HepG2 (cell line): ENCODE measurements around the gene PTPN20.
"Not testable (repeated sequence)": the region's sequence is repeated elsewhere in the genome, so short reads cannot be mapped to it uniquely, and the experiment has no call there.

Experiments used
- HHEX ChIP-seq: IDR thresholded peaks from 2 replicates; pipeline ENCODE4 v1.6.1; 2016; ENCODE audit warnings: control low read depth
- MAFK ChIP-seq, 2 experiments: IDR thresholded peaks in 1 of 2; conservative IDR thresholded peaks in 1 of 2; 2 replicates each; pipeline ENCODE4 v1.6.1; 2011; ENCODE audit warnings: improper control_type of control experiment in 2 of 2, low read length in 2 of 2
- PCBP2 ChIP-seq: fragments of 200-400 bp; formaldehyde crosslinking; optimal IDR thresholded peaks from 2 replicates; pipeline ENCODE3; 2018; ENCODE audit warnings: low read length, low read depth; ENCODE audit not compliant: poor library complexity, severe bottlenecking
- POLR2A ChIP-seq, 2 experiments: IDR thresholded peaks; 2 replicates each; pipeline ENCODE4 v1.6.1; 2011; ENCODE audit warnings: low read depth in 2 of 2, low read length in 2 of 2, mild to moderate bottlenecking in 1 of 2, moderate library complexity in 1 of 2; ENCODE audit not compliant: insufficient read depth in 1 of 2
- ZBTB1 ChIP-seq: sonication (generic); formaldehyde crosslinking; IDR thresholded peaks from 2 replicates; pipeline ENCODE4 v1.4.0; 2020; ENCODE audit warnings: missing genetic modification reagents, borderline replicate concordance
- TF ChIP-seq, protein P1 (sequence below): sonication (generic); formaldehyde crosslinking; IDR thresholded peaks from 2 replicates; pipeline ENCODE4 v1.8.1; 2022; ENCODE audit warnings: mild to moderate bottlenecking, missing genetic modification reagents
- TF ChIP-seq, protein P2 (sequence below): sonication (generic); formaldehyde crosslinking; IDR thresholded peaks from 2 replicates; pipeline ENCODE4 v1.5.0; 2020; ENCODE audit warnings: mild to moderate bottlenecking, missing genetic modification reagents, moderate library complexity
- TF ChIP-seq, protein P3 (sequence below): sonication (generic); formaldehyde crosslinking; IDR thresholded peaks from 2 replicates; pipeline ENCODE4 v1.8.0; 2022; ENCODE audit warnings: missing genetic modification reagents, mild to moderate bottlenecking, moderate library complexity, borderline replicate concordance
- TF ChIP-seq, protein P4 (sequence below): IDR thresholded peaks from 2 replicates; pipeline ENCODE4 v1.6.1; 2012; ENCODE audit warnings: inconsistent platforms
- TF ChIP-seq, protein P5 (sequence below): IDR thresholded peaks from 2 replicates; pipeline ENCODE4 v1.6.1; 2016; ENCODE audit warnings: low read depth, missing genetic modification reagents, missing compliant biosample characterization

DNA sequence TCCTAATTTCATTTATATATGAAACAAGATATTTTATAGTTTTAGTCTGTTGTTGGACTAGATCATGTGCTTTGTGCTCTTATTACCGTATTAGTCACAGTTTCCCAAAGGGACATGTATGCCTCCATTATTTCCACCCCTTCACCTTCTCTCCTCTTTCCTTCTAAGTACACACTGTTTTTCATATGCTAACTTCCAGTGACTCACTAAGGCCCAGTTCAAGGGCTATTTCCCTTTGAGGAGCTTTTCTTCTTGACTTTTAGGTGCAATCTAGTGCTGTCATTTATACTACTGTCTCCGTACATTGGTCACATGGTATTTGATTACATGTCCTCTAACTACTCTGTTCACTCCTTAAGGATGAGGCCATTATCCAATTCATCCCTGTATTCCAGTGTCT lies 55.8 kb downstream of the PTPN20 start:
- TF ChIP-seq, protein P1, sequence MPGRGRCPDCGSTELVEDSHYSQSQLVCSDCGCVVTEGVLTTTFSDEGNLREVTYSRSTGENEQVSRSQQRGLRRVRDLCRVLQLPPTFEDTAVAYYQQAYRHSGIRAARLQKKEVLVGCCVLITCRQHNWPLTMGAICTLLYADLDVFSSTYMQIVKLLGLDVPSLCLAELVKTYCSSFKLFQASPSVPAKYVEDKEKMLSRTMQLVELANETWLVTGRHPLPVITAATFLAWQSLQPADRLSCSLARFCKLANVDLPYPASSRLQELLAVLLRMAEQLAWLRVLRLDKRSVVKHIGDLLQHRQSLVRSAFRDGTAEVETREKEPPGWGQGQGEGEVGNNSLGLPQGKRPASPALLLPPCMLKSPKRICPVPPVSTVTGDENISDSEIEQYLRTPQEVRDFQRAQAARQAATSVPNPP (CRISPR knock-in tag), result not testable (repeated sequence)
- TF ChIP-seq PCBP2; HHEX (CRISPR knock-in tag); MAFK (conservative IDR thresholded peaks at IDR 0.05 in 1 of 2, IDR thresholded peaks at IDR 0.05 in 1 of 2; ENCODE audit: low read length in 2 of 2); ZBTB1; POLR2A (IDR thresholded peaks at IDR 0.05; ENCODE audit: insufficient read depth in 1 of 2, low read depth in 2 of 2, low read length in 2 of 2): not testable (repeated sequence)
- TF ChIP-seq, protein P2, sequence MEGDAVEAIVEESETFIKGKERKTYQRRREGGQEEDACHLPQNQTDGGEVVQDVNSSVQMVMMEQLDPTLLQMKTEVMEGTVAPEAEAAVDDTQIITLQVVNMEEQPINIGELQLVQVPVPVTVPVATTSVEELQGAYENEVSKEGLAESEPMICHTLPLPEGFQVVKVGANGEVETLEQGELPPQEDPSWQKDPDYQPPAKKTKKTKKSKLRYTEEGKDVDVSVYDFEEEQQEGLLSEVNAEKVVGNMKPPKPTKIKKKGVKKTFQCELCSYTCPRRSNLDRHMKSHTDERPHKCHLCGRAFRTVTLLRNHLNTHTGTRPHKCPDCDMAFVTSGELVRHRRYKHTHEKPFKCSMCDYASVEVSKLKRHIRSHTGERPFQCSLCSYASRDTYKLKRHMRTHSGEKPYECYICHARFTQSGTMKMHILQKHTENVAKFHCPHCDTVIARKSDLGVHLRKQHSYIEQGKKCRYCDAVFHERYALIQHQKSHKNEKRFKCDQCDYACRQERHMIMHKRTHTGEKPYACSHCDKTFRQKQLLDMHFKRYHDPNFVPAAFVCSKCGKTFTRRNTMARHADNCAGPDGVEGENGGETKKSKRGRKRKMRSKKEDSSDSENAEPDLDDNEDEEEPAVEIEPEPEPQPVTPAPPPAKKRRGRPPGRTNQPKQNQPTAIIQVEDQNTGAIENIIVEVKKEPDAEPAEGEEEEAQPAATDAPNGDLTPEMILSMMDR (CRISPR knock-in tag), result not testable (repeated sequence)
- TF ChIP-seq, protein P3, sequence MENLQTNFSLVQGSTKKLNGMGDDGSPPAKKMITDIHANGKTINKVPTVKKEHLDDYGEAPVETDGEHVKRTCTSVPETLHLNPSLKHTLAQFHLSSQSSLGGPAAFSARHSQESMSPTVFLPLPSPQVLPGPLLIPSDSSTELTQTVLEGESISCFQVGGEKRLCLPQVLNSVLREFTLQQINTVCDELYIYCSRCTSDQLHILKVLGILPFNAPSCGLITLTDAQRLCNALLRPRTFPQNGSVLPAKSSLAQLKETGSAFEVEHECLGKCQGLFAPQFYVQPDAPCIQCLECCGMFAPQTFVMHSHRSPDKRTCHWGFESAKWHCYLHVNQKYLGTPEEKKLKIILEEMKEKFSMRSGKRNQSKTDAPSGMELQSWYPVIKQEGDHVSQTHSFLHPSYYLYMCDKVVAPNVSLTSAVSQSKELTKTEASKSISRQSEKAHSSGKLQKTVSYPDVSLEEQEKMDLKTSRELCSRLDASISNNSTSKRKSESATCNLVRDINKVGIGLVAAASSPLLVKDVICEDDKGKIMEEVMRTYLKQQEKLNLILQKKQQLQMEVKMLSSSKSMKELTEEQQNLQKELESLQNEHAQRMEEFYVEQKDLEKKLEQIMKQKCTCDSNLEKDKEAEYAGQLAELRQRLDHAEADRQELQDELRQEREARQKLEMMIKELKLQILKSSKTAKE (CRISPR knock-in tag), result not testable (repeated sequence)
- TF ChIP-seq, protein P4, sequence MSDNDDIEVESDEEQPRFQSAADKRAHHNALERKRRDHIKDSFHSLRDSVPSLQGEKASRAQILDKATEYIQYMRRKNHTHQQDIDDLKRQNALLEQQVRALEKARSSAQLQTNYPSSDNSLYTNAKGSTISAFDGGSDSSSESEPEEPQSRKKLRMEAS, result not testable (repeated sequence)
- TF ChIP-seq, protein P5, sequence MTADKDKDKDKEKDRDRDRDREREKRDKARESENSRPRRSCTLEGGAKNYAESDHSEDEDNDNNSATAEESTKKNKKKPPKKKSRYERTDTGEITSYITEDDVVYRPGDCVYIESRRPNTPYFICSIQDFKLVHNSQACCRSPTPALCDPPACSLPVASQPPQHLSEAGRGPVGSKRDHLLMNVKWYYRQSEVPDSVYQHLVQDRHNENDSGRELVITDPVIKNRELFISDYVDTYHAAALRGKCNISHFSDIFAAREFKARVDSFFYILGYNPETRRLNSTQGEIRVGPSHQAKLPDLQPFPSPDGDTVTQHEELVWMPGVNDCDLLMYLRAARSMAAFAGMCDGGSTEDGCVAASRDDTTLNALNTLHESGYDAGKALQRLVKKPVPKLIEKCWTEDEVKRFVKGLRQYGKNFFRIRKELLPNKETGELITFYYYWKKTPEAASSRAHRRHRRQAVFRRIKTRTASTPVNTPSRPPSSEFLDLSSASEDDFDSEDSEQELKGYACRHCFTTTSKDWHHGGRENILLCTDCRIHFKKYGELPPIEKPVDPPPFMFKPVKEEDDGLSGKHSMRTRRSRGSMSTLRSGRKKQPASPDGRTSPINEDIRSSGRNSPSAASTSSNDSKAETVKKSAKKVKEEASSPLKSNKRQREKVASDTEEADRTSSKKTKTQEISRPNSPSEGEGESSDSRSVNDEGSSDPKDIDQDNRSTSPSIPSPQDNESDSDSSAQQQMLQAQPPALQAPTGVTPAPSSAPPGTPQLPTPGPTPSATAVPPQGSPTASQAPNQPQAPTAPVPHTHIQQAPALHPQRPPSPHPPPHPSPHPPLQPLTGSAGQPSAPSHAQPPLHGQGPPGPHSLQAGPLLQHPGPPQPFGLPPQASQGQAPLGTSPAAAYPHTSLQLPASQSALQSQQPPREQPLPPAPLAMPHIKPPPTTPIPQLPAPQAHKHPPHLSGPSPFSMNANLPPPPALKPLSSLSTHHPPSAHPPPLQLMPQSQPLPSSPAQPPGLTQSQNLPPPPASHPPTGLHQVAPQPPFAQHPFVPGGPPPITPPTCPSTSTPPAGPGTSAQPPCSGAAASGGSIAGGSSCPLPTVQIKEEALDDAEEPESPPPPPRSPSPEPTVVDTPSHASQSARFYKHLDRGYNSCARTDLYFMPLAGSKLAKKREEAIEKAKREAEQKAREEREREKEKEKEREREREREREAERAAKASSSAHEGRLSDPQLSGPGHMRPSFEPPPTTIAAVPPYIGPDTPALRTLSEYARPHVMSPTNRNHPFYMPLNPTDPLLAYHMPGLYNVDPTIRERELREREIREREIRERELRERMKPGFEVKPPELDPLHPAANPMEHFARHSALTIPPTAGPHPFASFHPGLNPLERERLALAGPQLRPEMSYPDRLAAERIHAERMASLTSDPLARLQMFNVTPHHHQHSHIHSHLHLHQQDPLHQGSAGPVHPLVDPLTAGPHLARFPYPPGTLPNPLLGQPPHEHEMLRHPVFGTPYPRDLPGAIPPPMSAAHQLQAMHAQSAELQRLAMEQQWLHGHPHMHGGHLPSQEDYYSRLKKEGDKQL, result not testable (repeated sequence)
